ENCODE measurements around the gene P3H4. TPM values are rescaled to one million over a fixed set of nuclear protein-coding genes. Genes with fewer than 3 reads are reported as not detected.

The P3H4 gene
- total RNA-seq, 2 donors from 2014 or later: 20.7 to 41.0 TPM

DNA sequence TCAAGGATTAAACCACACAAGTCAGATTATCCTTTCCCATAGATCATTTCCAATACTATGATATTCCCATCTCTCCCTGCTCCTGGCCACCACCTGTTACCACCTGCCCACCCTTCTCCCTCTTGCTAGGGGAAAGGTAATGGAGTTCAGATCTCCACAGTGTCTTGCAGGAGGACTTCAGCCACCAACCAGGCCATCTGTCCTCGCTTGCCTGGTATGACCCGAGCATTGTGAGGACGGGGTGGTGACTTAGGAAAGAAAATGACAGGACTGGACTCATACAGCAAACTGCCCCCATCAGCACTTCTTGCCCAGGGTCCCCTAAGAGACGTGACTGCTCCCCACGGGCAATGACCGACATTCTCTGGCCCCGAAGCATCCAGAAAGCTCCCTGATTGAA, 11.8 kb upstream of the P3H4 start:
- no peaks in the 10 kb centered on the region for H3K9me3 ChIP-seq
- peaks cover 19% of the 10 kb centered on the region for H3K36me3 ChIP-seq
- TF ChIP-seq, protein P1, sequence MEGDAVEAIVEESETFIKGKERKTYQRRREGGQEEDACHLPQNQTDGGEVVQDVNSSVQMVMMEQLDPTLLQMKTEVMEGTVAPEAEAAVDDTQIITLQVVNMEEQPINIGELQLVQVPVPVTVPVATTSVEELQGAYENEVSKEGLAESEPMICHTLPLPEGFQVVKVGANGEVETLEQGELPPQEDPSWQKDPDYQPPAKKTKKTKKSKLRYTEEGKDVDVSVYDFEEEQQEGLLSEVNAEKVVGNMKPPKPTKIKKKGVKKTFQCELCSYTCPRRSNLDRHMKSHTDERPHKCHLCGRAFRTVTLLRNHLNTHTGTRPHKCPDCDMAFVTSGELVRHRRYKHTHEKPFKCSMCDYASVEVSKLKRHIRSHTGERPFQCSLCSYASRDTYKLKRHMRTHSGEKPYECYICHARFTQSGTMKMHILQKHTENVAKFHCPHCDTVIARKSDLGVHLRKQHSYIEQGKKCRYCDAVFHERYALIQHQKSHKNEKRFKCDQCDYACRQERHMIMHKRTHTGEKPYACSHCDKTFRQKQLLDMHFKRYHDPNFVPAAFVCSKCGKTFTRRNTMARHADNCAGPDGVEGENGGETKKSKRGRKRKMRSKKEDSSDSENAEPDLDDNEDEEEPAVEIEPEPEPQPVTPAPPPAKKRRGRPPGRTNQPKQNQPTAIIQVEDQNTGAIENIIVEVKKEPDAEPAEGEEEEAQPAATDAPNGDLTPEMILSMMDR (IDR thresholded peaks at IDR 0.05): no peak
- H3K4me3 ChIP-seq: no peak overlapping the region
- DNase-seq (ENCODE audit: low spot score) (no peak), ATAC-seq (ENCODE audit: insufficient number of reproducible peaks, low FRiP score, low read depth) (no peak)
- H3K27ac ChIP-seq: no peak overlapping the region
- H3K27me3 ChIP-seq (replicated peaks; ENCODE audit: insufficient read depth): no peaks in the 10 kb centered on the region
- no peaks in the 10 kb centered on the region for H3K4me1 ChIP-seq (ENCODE audit: control insufficient read depth in 1 of 2, low read depth in 2 of 2)

DNA sequence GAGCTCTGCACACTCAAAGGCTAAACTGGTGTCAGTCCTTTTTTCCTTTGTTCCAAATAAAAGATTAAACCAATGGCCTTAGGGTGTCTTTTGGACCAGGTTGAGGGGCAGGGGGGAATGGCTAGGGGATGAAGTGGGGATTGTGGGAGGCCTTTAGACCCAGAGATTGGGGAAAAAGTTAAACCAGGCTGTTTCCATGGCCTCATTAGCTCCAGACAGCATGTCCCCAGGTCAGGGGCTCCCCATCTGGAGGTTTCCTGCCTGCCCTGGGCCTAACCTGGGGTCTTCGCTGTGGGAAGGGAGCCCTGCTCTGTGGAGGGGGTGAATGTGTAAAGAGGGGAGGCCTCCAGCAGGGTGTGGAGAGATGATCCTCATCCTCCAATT, 11.4 kb upstream of the P3H4 start:
- H3K27ac ChIP-seq: no peak overlapping the region

DNA sequence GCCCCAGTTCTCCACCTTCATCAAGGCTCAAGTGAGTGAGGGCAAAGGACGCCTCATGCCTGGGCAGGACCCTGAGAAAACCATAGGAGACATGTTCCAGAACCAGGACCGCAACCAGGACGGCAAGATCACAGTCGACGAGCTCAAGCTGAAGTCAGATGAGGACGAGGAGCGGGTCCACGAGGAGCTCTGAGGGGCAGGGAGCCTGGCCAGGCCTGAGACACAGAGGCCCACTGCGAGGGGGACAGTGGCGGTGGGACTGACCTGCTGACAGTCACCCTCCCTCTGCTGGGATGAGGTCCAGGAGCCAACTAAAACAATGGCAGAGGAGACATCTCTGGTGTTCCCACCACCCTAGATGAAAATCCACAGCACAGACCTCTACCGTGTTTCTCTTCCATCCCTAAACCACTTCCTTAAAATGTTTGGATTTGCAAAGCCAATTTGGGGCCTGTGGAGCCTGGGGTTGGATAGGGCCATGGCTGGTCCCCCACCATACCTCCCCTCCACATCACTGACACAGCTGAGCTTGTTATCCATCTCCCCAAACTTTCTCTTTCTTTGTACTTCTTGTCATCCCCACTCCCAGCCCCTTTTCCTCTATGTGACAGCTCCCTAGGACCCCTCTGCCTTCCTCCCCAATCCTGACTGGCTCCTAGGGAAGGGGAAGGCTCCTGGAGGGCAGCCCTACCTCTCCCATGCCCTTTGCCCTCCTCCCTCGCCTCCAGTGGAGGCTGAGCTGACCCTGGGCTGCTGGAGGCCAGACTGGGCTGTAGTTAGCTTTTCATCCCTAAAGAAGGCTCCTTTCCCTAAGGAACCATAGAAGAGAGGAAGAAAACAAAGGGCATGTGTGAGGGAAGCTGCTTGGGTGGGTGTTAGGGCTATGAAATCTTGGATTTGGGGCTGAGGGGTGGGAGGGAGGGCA, 10.7 kb upstream of the P3H4 start:
- Histone ChIP-seq H3K9me3 (no peaks in the 10 kb centered on the region), H3K27me3 (replicated peaks; ENCODE audit: insufficient read depth) (no peaks in the 10 kb centered on the region), H3K27ac (no peak overlapping the region), H3K36me3 (peaks cover 11% of the 10 kb centered on the region), H3K4me3 (no peak overlapping the region), H3K4me1 (ENCODE audit: control insufficient read depth in 1 of 2, low read depth in 2 of 2) (no peaks in the 10 kb centered on the region)
- TF ChIP-seq, protein P1 (IDR thresholded peaks at IDR 0.05): no peak
- DNase-seq (ENCODE audit: low spot score): no peak
- ATAC-seq (ENCODE audit: insufficient number of reproducible peaks, low FRiP score, low read depth): no peak

More for the DNA sequence above, 11.4 kb upstream of the P3H4 start:
- no peaks in the 10 kb centered on the region for H3K27me3 ChIP-seq (replicated peaks; ENCODE audit: insufficient read depth)
- TF ChIP-seq, protein P1 (IDR thresholded peaks at IDR 0.05): no peak
- H3K9me3 ChIP-seq: no peaks in the 10 kb centered on the region
- no peaks in the 10 kb centered on the region for H3K4me1 ChIP-seq (ENCODE audit: control insufficient read depth in 1 of 2, low read depth in 2 of 2)
- no peak overlapping the region for H3K4me3 ChIP-seq
- DNase-seq (ENCODE audit: low spot score) (no peak), ATAC-seq (ENCODE audit: insufficient number of reproducible peaks, low FRiP score, low read depth) (no peak)
- peaks cover 17% of the 10 kb centered on the region for H3K36me3 ChIP-seq

DNA sequence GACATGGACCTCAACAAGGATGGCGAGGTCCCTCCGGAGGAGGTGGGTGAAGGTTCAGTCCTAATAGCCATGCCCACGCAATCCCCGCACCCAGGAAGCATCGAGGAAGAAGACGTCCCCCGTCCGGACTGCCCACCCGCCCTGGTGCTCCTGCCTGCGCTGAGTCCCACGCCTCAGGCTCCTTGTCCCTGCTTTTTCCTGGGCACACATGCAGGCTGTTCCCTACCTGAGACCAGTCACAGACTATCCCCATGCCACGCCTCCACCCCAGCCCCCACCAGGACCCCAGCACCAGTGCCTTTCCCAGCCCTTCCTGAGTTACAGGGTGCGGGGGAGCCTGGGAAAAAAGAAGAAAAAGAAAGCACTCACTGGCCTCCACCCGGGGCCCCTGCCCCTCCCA, 10.0 kb upstream of the P3H4 start:
- no peaks in the 10 kb centered on the region for H3K9me3 ChIP-seq
- no peaks in the 10 kb centered on the region for H3K4me1 ChIP-seq (ENCODE audit: control insufficient read depth in 1 of 2, low read depth in 2 of 2)
- H3K36me3 ChIP-seq: peaks cover 9% of the 10 kb centered on the region
- no peaks in the 10 kb centered on the region for H3K27me3 ChIP-seq (replicated peaks; ENCODE audit: insufficient read depth)
- H3K4me3 ChIP-seq: no peak overlapping the region
- ATAC-seq (ENCODE audit: insufficient number of reproducible peaks, low FRiP score, low read depth) (no peak), DNase-seq (ENCODE audit: low spot score) (no peak)
- TF ChIP-seq, protein P1 (IDR thresholded peaks at IDR 0.05): no peak
- H3K27ac ChIP-seq: no peak overlapping the region

DNA sequence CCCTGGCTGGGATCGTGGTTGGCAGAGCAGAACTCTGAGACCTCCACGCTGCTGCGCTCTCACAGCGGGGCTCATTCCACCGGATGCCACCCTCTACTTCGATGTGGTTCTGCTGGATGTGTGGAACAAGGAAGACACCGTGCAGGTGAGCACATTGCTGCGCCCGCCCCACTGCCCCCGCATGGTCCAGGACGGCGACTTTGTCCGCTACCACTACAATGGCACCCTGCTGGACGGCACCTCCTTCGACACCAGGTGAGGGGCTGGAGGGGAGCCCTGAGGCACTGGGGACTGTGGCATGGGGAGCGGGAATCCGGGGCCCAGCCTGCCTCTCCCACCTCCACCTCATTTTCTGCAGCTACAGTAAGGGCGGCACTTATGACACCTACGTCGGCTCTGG, 6.3 kb upstream of the P3H4 start:
- DNase-seq (ENCODE audit: low spot score) (no peak), ATAC-seq (ENCODE audit: insufficient number of reproducible peaks, low FRiP score, low read depth) (no peak)
- Histone ChIP-seq H3K27ac (no peak overlapping the region), H3K36me3 (no peaks in the 10 kb centered on the region), H3K9me3 (no peaks in the 10 kb centered on the region), H3K4me1 (ENCODE audit: control insufficient read depth in 1 of 2, low read depth in 2 of 2) (peaks cover 0 to 6% of the 10 kb centered on the region in 2 donors), H3K4me3 (no peak overlapping the region), H3K27me3 (replicated peaks; ENCODE audit: insufficient read depth) (no peaks in the 10 kb centered on the region)
- TF ChIP-seq, protein P1 (IDR thresholded peaks at IDR 0.05): no peak
